Measurements from ENCODE around the gene PASK. TPM values are rescaled to one million over a fixed set of nuclear protein-coding genes. Genes with fewer than 3 reads are reported as not detected.

The PASK gene
- total RNA-seq, 2 experiments from 2014 or later: 62.9 to 88.1 TPM

GRCh38 chr2:241121008-241121407, 28.3 kb downstream of the PASK start:
- Mint-ChIP-seq H3K4me1 (peaks cover 20% of the 10 kb centered on the region), H3K36me3 (ENCODE audit: low read depth) (peaks cover 52% of the 10 kb centered on the region), H3K4me3 (no peak overlapping the region), H3K9me3 (ENCODE audit: low read depth) (peaks cover 2% of the 10 kb centered on the region), H3K27ac (peak overlapping the region; percentile 56), H3K27me3 (no peaks in the 10 kb centered on the region)
- no peak for DNase-seq
- ChIA-PET CTCF (no interaction called here), POLR2A (no interaction called here)
- intact Hi-C loops (cut with DNase I, micrococcal nuclease): no loop called here
- no peak for ATAC-seq

GRCh38 chr2:241120440-241120839, 28.8 kb downstream of the PASK start:
- no peak for DNase-seq
- Mint-ChIP-seq H3K27ac (no peak overlapping the region), H3K4me3 (no peak overlapping the region), H3K9me3 (ENCODE audit: low read depth) (peaks cover 2% of the 10 kb centered on the region), H3K27me3 (no peaks in the 10 kb centered on the region), H3K36me3 (ENCODE audit: low read depth) (peaks cover 58% of the 10 kb centered on the region), H3K4me1 (peaks cover 20% of the 10 kb centered on the region)
- intact Hi-C loops (cut with DNase I, micrococcal nuclease): no loop called here
- ChIA-PET CTCF (no interaction called here), POLR2A (no interaction called here)
- peak; percentile 61 for ATAC-seq

DNA sequence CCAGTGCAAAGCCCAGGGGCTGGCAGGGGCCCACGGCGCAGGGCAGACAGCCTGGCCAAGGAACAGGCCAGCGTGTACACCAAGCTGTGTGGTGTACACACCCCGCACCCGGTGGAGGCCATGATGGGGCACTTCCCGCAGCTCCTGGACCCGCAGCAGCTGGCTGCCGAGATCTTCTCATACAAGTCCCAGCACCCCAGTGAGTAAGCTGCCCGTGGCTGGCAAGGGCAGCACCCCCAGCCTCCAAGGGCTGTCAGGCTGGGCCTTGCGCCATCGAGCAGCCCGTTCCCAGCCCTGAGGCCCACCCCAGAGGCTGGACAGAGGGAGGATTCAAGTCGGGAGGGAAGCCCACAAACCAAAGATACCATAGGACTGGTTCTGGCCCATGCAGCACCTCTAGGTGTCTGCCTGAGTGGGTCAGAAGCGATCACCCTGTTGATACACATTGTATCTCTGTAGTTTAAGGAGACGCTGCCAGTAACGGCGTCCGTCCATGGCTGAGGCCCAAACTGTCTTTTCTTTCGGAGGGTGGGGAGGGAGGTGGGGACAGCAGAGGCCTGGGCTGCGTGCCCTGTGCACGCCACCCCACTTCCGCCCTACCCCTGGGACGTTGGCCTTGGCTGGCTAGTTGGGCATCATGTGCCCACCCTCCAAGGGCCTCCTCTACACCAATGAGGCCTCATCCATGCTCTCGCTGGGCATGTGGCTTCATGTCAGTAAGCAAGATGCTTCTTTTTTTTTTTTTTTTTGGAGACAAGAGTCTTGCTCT, 30.4 kb downstream of the PASK start:
- H3K36me3 Mint-ChIP-seq (ENCODE audit: low read depth): peaks cover 67% of the 10 kb centered on the region
- H3K27ac Mint-ChIP-seq: no peak overlapping the region
- intact Hi-C loops (cut with DNase I, micrococcal nuclease): no loop called here
- DNase-seq: peak; percentile 1
- peaks cover 2% of the 10 kb centered on the region for H3K9me3 Mint-ChIP-seq (ENCODE audit: low read depth)
- CTCF ChIA-PET: no interaction called here
- POLR2A ChIA-PET: no interaction called here
- H3K4me1 Mint-ChIP-seq: peaks cover 17% of the 10 kb centered on the region
- H3K27me3 Mint-ChIP-seq: no peaks in the 10 kb centered on the region
- H3K4me3 Mint-ChIP-seq: no peak overlapping the region
- ATAC-seq: no peak

DNA sequence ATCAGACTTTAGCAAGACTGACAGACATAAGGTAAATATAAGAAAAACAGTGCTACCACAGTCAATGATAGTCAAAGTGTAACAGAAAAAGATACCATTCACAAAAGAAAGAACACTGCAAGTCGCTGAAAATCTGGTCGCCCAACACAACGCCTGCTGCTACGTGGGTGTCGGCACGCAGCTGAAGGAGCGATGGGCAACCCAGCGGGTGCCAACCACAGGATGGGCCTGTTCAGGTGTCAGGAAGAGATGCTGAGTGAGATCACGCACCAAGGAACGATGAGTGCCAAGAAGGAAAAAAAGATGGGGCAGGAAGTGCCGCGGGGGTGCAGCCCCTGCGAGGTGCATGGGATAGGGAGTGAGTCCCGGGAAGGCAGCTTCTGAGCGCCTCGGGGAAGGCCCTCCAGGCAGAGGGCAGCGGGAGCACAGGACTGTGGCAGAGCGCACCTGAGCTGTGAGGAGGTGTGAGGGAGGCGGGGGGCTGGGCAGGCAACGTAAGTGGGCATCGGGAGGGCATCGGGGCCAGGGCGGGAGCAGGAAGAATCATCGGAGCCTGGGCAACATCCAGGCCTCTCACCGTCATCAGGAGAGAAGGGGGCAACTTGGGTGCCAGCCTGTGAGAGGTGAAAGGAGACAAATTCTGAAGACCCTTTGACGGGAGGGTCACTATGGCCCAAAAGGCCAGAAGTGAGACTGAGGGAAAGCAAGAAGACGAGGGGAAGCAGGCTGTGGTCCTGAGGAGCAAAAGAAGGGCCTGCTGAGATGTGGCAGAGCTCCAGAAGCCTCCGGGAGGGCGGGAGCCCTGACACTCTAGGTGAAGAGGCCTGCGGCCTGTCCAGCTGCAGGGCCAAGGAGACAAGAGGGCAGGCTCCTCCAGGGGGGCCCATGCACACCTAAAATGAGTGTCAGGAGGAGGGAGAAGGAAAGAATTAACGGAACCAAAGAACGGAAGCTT, 32.4 kb downstream of the PASK start:
- H3K27ac Mint-ChIP-seq: peak overlapping the region; percentile 21
- POLR2A ChIA-PET: no interaction called here

DNA sequence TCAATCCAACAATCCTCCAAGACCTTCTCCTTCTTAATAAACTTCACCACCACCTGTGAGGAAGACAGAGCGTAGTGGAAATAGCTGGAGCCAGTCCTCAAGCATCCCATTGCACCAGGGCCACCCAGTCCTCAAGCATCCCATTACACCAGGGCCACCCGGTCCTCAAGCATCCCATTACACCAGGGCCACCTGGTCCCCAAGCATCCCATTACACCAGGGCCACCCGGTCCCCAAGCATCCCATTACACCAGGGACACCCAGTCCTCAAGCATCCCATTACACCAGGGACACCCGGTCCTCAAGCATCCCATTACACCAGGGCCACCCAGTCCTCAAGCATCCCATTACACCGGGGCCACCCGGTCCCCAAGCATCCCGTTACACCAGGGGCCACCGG, 33.9 kb downstream of the PASK start:
- no peaks in the 10 kb centered on the region for H3K27me3 Mint-ChIP-seq
- no peak overlapping the region for H3K27ac Mint-ChIP-seq
- H3K4me3 Mint-ChIP-seq: no peak overlapping the region
- ChIA-PET CTCF (no interaction called here), POLR2A (no interaction called here)
- intact Hi-C loops (cut with DNase I, micrococcal nuclease): no loop called here
- ATAC-seq (no peak), DNase-seq (no peak)
- H3K4me1 Mint-ChIP-seq: peaks cover 8% of the 10 kb centered on the region
- H3K36me3 Mint-ChIP-seq (ENCODE audit: low read depth): peaks cover 52% of the 10 kb centered on the region
- H3K9me3 Mint-ChIP-seq (ENCODE audit: low read depth): no peaks in the 10 kb centered on the region

More for the DNA sequence above, 32.4 kb downstream of the PASK start:
- DNase-seq (no peak), ATAC-seq (no peak)
- no peak overlapping the region for H3K4me3 Mint-ChIP-seq
- peaks cover 17% of the 10 kb centered on the region for H3K4me1 Mint-ChIP-seq
- H3K27me3 Mint-ChIP-seq: no peaks in the 10 kb centered on the region
- CTCF ChIA-PET: interaction anchor here (1.0 to 1.2 kb wide), 2 partner anchors 65 to 550 kb away, joined by 3 to 4 read pairs; no protein-coding TSS in a partner anchor
- H3K36me3 Mint-ChIP-seq (ENCODE audit: low read depth): peaks cover 59% of the 10 kb centered on the region
- intact Hi-C loops (cut with DNase I, micrococcal nuclease): no loop called here
- H3K9me3 Mint-ChIP-seq (ENCODE audit: low read depth): peaks cover 2% of the 10 kb centered on the region

- Mint-ChIP-seq H3K4me3 (no peak overlapping the region), H3K27ac (no peak overlapping the region), H3K4me1 (peaks cover 11% of the 10 kb centered on the region), H3K36me3 (ENCODE audit: low read depth) (peaks cover 55% of the 10 kb centered on the region), H3K9me3 (ENCODE audit: low read depth) (no peaks in the 10 kb centered on the region), H3K27me3 (no peaks in the 10 kb centered on the region)
- DNase-seq: no peak
- ChIA-PET CTCF (no interaction called here), POLR2A (no interaction called here)
- no peak for ATAC-seq
- intact Hi-C loops (cut with DNase I, micrococcal nuclease): no loop called here
These were observed 34.4 kb downstream of the PASK start for GRCh38 chr2:241114836-241115235.

DNA sequence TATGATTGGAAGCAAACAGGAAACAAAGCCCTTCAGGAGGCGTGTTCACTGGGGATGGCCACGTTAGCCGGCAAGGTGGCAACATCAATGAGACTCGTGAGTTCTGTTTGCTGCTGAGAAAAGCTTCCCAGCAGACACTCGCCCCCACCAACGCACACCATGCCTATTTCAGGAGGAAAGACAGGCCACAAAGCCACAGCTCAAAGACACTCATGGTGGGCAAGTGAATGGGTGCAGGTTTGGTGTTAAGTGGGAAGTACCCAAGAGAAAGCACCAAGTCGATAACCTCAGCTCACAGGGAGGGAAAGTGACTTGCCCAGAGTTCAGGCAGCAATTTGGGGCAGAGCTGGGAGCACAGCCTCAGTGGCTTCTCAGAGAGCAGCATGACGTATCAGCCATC, 36.7 kb downstream of the PASK start:
- ChIA-PET POLR2A (interaction anchor here (1.1 kb wide), 1 partner anchor 10 kb away, joined by 3 read pairs; the partner anchor contains the start of gene MTERF4), CTCF (interaction anchor here (0.6 to 1.5 kb wide), 3 partner anchors 17 to 1341 kb away, joined by 3 to 6 read pairs (median 4); partner anchors contain the start of gene PPP1R7)
- intact Hi-C loops (cut with DNase I, micrococcal nuclease): no loop called here
- Mint-ChIP-seq H3K36me3 (ENCODE audit: low read depth) (peaks cover 65% of the 10 kb centered on the region), H3K4me1 (peaks cover 31% of the 10 kb centered on the region), H3K9me3 (ENCODE audit: low read depth) (no peaks in the 10 kb centered on the region), H3K4me3 (peak overlapping the region; percentile 57), H3K27ac (peak overlapping the region; percentile 86), H3K27me3 (no peaks in the 10 kb centered on the region)
- peak; percentile 63 for DNase-seq
- peak; percentile 62 for ATAC-seq

DNA sequence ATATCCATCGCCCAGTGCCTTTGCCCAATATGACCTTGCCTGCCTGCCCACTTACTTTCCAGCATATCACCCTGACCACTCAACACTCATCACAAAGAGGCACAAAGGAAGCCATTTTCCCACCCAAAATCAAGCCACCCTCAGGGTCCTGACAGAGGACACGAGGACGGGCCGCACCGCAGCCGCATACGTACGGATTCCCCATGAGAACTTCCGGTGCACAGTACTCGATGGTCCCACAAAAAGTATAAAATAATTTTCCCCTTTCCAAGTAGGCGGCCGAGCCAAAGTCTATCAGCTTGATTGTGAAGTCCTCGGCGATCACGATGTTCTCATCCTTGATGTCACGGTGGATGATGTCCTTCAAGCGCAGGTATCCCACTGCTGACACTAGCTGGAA, 37.2 kb downstream of the PASK start:
- H3K27me3 Mint-ChIP-seq: no peaks in the 10 kb centered on the region
- H3K9me3 Mint-ChIP-seq (ENCODE audit: low read depth): no peaks in the 10 kb centered on the region
- intact Hi-C loops (cut with DNase I, micrococcal nuclease): no loop called here
- peaks cover 63% of the 10 kb centered on the region for H3K36me3 Mint-ChIP-seq (ENCODE audit: low read depth)
- no peak for DNase-seq
- H3K4me3 Mint-ChIP-seq: peak overlapping the region; percentile 57
- ChIA-PET POLR2A (interaction anchor here (1.1 kb wide), 1 partner anchor 10 kb away, joined by 3 read pairs; the partner anchor contains the start of gene MTERF4), CTCF (interaction anchor here (0.6 kb wide), 1 partner anchor 1341 kb away, joined by 4 read pairs; no protein-coding TSS in a partner anchor)
- H3K4me1 Mint-ChIP-seq: peaks cover 31% of the 10 kb centered on the region
- peak overlapping the region; percentile 86 for H3K27ac Mint-ChIP-seq
- no peak for ATAC-seq

GRCh38 chr2:241111440-241111805, 37.8 kb downstream of the PASK start:
- H3K36me3 Mint-ChIP-seq (ENCODE audit: low read depth): peaks cover 61% of the 10 kb centered on the region
- peak overlapping the region; percentile 57 for H3K4me3 Mint-ChIP-seq
- DNase-seq (no peak), ATAC-seq (no peak)
- H3K9me3 Mint-ChIP-seq (ENCODE audit: low read depth): no peaks in the 10 kb centered on the region
- intact Hi-C loops (cut with DNase I, micrococcal nuclease): no loop called here
- no peaks in the 10 kb centered on the region for H3K27me3 Mint-ChIP-seq
- H3K4me1 Mint-ChIP-seq: peaks cover 31% of the 10 kb centered on the region
- ChIA-PET POLR2A (no interaction called here), CTCF (no interaction called here)
- peak overlapping the region; percentile 86 for H3K27ac Mint-ChIP-seq

GRCh38 chr2:241110607-241111439, 38.4 kb downstream of the PASK start:
- no peak for ATAC-seq
- Mint-ChIP-seq H3K4me1 (peaks cover 31% of the 10 kb centered on the region), H3K4me3 (peak overlapping the region; percentile 57), H3K27ac (peak overlapping the region; percentile 86), H3K27me3 (no peaks in the 10 kb centered on the region), H3K36me3 (ENCODE audit: low read depth) (peaks cover 55% of the 10 kb centered on the region), H3K9me3 (ENCODE audit: low read depth) (no peaks in the 10 kb centered on the region)
- intact Hi-C loops (cut with DNase I, micrococcal nuclease): no loop called here
- ChIA-PET CTCF (interaction anchor here (0.7 kb wide), 1 partner anchor 14 kb away, joined by 3 read pairs; no protein-coding TSS in a partner anchor), POLR2A (no interaction called here)
- DNase-seq: no peak

DNA sequence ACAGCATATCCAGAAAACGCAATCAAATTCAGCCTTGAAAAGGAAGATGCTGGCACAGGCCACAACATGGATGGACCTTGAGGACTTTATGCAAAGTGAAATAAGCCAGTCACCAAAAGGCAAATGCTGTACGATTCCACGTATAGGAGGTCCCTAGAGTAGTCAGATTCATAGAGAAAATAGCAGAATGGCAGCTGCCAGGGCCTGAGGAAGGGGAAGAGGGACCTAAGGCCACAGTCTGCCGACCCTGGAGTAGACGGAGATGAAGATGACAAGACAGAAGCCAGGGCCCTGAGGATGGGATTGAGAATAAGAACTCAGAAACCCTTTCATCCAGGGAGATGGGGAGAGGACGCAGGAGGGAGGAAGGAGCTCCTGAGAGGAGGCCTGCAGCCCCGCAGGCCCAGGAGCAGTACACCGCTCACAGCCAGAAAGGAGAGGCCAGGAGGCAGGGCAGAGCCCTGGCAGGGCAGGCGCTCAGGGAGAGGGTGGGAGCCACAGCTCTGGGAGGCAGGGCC, 39.1 kb downstream of the PASK start:
- Mint-ChIP-seq H3K4me1 (peaks cover 31% of the 10 kb centered on the region), H3K9me3 (ENCODE audit: low read depth) (no peaks in the 10 kb centered on the region), H3K4me3 (peak overlapping the region; percentile 57), H3K36me3 (ENCODE audit: low read depth) (peaks cover 48% of the 10 kb centered on the region), H3K27me3 (no peaks in the 10 kb centered on the region), H3K27ac (peak overlapping the region; percentile 80)
- POLR2A ChIA-PET: no interaction called here
- ATAC-seq: no peak
- intact Hi-C loops (cut with DNase I, micrococcal nuclease): no loop called here
- CTCF ChIA-PET: interaction anchor here (0.7 to 0.8 kb wide), 2 partner anchors 14 to 39 kb away, joined by 3 read pairs; partner anchors contain the start of gene PASK
- no peak for DNase-seq

Data from activated CD4-positive, alpha-beta T cell treated with anti-CD3 and anti-CD28 coated beads for 36 hours (primary cell).